Measurements from ENCODE around the gene COMMD6.

COMMD6 gene

GRCh38 chr13:75541287-75541686, 3.6 kb upstream of the COMMD6 start:
- TF ChIP-seq, protein P1, sequence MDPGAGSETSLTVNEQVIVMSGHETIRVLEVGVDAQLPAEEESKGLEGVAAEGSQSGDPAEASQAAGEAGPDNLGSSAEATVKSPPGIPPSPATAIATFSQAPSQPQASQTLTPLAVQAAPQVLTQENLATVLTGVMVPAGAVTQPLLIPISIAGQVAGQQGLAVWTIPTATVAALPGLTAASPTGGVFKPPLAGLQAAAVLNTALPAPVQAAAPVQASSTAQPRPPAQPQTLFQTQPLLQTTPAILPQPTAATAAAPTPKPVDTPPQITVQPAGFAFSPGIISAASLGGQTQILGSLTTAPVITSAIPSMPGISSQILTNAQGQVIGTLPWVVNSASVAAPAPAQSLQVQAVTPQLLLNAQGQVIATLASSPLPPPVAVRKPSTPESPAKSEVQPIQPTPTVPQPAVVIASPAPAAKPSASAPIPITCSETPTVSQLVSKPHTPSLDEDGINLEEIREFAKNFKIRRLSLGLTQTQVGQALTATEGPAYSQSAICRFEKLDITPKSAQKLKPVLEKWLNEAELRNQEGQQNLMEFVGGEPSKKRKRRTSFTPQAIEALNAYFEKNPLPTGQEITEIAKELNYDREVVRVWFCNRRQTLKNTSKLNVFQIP (CRISPR knock-in tag; IDR thresholded peaks at IDR 0.05; ENCODE audit: borderline replicate concordance, low read depth) = no peak
- TF ChIP-seq ZFP30 (CRISPR knock-in tag; IDR thresholded peaks at IDR 0.05) (no peak), TCF4 (CRISPR knock-in tag; IDR thresholded peaks at IDR 0.05; ENCODE audit: borderline replicate concordance) (no peak)
- ATAC-seq = no peak

GRCh38 chr13:75533861-75534260, 3.8 kb downstream of the COMMD6 start:
- no peak for ATAC-seq
- TF ChIP-seq ESRRG (CRISPR knock-in tag; IDR thresholded peaks at IDR 0.05) = no peak

DNA sequence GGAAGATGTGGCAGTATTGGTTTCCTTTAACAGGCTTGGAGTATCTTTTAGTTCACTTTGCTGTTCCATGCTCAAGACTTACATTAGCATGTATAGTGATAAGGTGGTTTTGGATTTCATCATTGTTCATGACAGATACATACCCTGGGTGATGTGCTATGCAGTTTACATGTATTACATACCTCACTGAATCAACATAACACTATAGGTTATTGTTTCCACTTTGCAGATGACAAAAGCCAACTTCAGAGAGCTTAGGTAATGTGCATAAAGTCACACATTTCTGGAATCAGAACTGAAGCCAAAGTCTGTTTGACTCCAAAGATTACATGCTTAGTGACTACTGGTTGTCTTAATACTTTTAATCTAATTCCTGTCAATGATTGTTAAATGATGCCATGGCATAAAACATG, 7.1 kb downstream of the COMMD6 start:
- ATAC-seq = no peak
- no peak for TF ChIP-seq GLIS3 (CRISPR knock-in tag; IDR thresholded peaks at IDR 0.05)
- no peak for TF ChIP-seq ZNF565 (CRISPR knock-in tag; conservative IDR thresholded peaks at IDR 0.05; ENCODE audit: low read depth)

DNA sequence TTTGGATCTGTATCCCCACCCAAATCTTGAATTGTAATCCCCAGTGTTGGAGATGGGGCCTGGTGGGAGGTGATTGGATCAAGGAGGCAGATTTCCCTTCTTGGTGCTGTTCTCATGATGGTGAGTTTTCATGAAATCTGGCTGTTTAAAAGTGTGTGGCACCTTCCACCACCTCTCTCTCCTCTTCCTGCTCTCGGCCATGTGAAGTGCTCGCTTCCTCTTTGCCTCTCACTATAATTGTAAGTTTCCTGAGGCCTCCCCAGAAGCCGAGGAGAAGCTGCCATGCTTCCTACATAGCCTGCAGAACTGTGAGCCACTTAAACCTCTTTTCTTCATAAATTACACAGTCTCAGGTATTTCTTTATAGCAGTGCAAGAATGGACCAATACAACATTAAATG, 15.7 kb downstream of the COMMD6 start:
- TF ChIP-seq, protein P1 (CRISPR knock-in tag; IDR thresholded peaks at IDR 0.05; ENCODE audit: borderline replicate concordance, low read depth) = no peak
- TF ChIP-seq ISL1 (CRISPR knock-in tag; IDR thresholded peaks at IDR 0.05) (no peak), CSDC2 (CRISPR knock-in tag; IDR thresholded peaks at IDR 0.05) (no peak), ZC3H10 (CRISPR knock-in tag; IDR thresholded peaks at IDR 0.05) (no peak), SNAI2 (CRISPR knock-in tag; IDR thresholded peaks at IDR 0.05) (no peak), CREB5 (CRISPR knock-in tag; IDR thresholded peaks at IDR 0.05; ENCODE audit: low read depth) (no peak), ZFP3 (CRISPR knock-in tag; IDR thresholded peaks at IDR 0.05) (no peak), ZNF565 (CRISPR knock-in tag; conservative IDR thresholded peaks at IDR 0.05; ENCODE audit: low read depth) (no peak), ZNF70 (CRISPR knock-in tag; IDR thresholded peaks at IDR 0.05) (no peak), ESRRG (CRISPR knock-in tag; IDR thresholded peaks at IDR 0.05) (no peak), BACH2 (CRISPR knock-in tag; IDR thresholded peaks at IDR 0.05; ENCODE audit: borderline replicate concordance) (no peak), CSRNP3 (CRISPR knock-in tag; IDR thresholded peaks at IDR 0.05) (no peak), ZNF8 (CRISPR knock-in tag; IDR thresholded peaks at IDR 0.05) (no peak), GLIS3 (CRISPR knock-in tag; IDR thresholded peaks at IDR 0.05) (no peak), TCF4 (CRISPR knock-in tag; IDR thresholded peaks at IDR 0.05; ENCODE audit: borderline replicate concordance) (no peak), ARNTL (CRISPR knock-in tag; IDR thresholded peaks at IDR 0.05; ENCODE audit: borderline replicate concordance, low read depth) (no peak), TOX (CRISPR knock-in tag; IDR thresholded peaks at IDR 0.05; ENCODE audit: borderline replicate concordance) (no peak), PPARA (CRISPR knock-in tag; IDR thresholded peaks at IDR 0.05; ENCODE audit: borderline replicate concordance) (no peak), RARB (CRISPR knock-in tag; IDR thresholded peaks at IDR 0.05) (no peak)
- TF ChIP-seq, protein P2, sequence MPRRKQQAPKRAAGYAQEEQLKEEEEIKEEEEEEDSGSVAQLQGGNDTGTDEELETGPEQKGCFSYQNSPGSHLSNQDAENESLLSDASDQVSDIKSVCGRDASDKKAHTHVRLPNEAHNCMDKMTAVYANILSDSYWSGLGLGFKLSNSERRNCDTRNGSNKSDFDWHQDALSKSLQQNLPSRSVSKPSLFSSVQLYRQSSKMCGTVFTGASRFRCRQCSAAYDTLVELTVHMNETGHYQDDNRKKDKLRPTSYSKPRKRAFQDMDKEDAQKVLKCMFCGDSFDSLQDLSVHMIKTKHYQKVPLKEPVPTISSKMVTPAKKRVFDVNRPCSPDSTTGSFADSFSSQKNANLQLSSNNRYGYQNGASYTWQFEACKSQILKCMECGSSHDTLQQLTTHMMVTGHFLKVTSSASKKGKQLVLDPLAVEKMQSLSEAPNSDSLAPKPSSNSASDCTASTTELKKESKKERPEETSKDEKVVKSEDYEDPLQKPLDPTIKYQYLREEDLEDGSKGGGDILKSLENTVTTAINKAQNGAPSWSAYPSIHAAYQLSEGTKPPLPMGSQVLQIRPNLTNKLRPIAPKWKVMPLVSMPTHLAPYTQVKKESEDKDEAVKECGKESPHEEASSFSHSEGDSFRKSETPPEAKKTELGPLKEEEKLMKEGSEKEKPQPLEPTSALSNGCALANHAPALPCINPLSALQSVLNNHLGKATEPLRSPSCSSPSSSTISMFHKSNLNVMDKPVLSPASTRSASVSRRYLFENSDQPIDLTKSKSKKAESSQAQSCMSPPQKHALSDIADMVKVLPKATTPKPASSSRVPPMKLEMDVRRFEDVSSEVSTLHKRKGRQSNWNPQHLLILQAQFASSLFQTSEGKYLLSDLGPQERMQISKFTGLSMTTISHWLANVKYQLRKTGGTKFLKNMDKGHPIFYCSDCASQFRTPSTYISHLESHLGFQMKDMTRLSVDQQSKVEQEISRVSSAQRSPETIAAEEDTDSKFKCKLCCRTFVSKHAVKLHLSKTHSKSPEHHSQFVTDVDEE (CRISPR knock-in tag; IDR thresholded peaks at IDR 0.05) = no peak
- ATAC-seq = no peak

Data from SK-N-SH treated with all-trans-retinoic acid at 6 μM for 48 hours (cell line).